ENCODE results near the gene FRMD8. TPM values are rescaled to one million over a fixed set of nuclear protein-coding genes. Genes with fewer than 3 reads are reported as not detected.

Gene FRMD8
- total and polyA plus RNA-seq, 9 of the 15 experiments (the other 6 are each of a cell fraction or from before 2014, with no cell fraction given): 4.5 to 54.5 (median 15.8) TPM

GRCh38 chr11:65420979-65421793 is 34.7 kb downstream of the FRMD8 start (continued):
- TF ChIP-seq SFPQ (IDR thresholded peaks at IDR 0.05; ENCODE audit: low read depth, low read length) (no peak), ZNF134 (CRISPR knock-in tag; conservative IDR thresholded peaks at IDR 0.05) (0 out of 2 replicates have a peak, but pooled peaks have one; percentile 48), ZNF277 (CRISPR knock-in tag; IDR thresholded peaks at IDR 0.05; ENCODE audit: borderline replicate concordance) (no peak), JUND (IDR thresholded peaks at IDR 0.05; ENCODE audit: borderline replicate concordance, low read depth, low read length) (peak; percentile 91), JUND (tag; IDR thresholded peaks at IDR 0.05; ENCODE audit: borderline replicate concordance, low read depth, low read length) (no peak), NCOA2 (IDR thresholded peaks at IDR 0.05; ENCODE audit: partially characterized antibody in 2 of 2) (no peak), KAT7 (CRISPR knock-in tag; IDR thresholded peaks at IDR 0.05; ENCODE audit: borderline replicate concordance) (peak; percentile 79; the same call in 1 of the 2 replicates), HCFC1 (IDR thresholded peaks at IDR 0.05; ENCODE audit: low read depth, low read length) (no peak), BRF1 (IDR thresholded peaks at IDR 0.05; ENCODE audit: borderline replicate concordance, extremely low read depth, insufficient read length) (no peak), HES1 (IDR thresholded peaks at IDR 0.05; ENCODE audit: low read depth) (no peak), ZNF140 (CRISPR knock-in tag; IDR thresholded peaks at IDR 0.05) (no peak), ZNF76 (CRISPR knock-in tag; IDR thresholded peaks at IDR 0.05; ENCODE audit: borderline replicate concordance) (0 out of 2 replicates have a peak, but pooled peaks have one; percentile 13), CHAMP1 (IDR thresholded peaks at IDR 0.05) (no peak), FOXJ2 (tag; IDR thresholded peaks at IDR 0.05) (no peak), ARHGAP35 (IDR thresholded peaks at IDR 0.05; ENCODE audit: partially characterized antibody) (no peak), EZH2 (IDR thresholded peaks at IDR 0.05; ENCODE audit: borderline replicate concordance, low read depth, low read length) (no peak), ZNF449 (CRISPR knock-in tag; IDR thresholded peaks at IDR 0.05) (no peak; the same call in 1 of the 2 replicates), KDM5B (IDR thresholded peaks at IDR 0.05; ENCODE audit: insufficient replicate concordance, low read depth, low read length) (peak; percentile 64), NFRKB (IDR thresholded peaks at IDR 0.05; ENCODE audit: low read depth) (no peak)

Data from K562 (cell line).